H1 (cell line): ENCODE results near the gene OS9. TPM values are rescaled to one million over a fixed set of nuclear protein-coding genes. Genes with fewer than 3 reads are reported as not detected.
A peak's percentile ranks its signal among the peaks of the same experiment; 100 is the strongest.

ENCODE experiments used
- CTCF ChIA-PET: fragments of 300-600 bp; sonication (Branson Sonifier 250); formaldehyde crosslinking; loops from one replicate; lab custom pipeline; 2021; ENCODE audit not compliant: partially characterized antibody; lab: Charles Lee
- POLR2A ChIA-PET: fragments of 300-600 bp; sonication (Branson Sonifier 250); formaldehyde crosslinking; loops from one replicate; lab custom pipeline; 2021; ENCODE audit warnings: inconsistent platforms; ENCODE audit not compliant: partially characterized antibody; lab: Charles Lee
- DNase-seq, 2 experiments: peaks; one replicate each; pipeline versions ENCODE4 v3.0.0 to v3.0.0-alpha.2; 2010 to 2022; ENCODE audit warnings: low spot score in 2 of 2, low read depth in 1 of 2, mixed read lengths in 1 of 2
- FAIRE-seq: peaks from 2 replicates; lab custom pipeline; 2011; peaks lifted over from hg19 to GRCh38; lab: Jason Lieb, UNC
- H2AFZ ChIP-seq: 2 replicates; pipeline ENCODE4 v1.8.1; 2012; ENCODE audit warnings: low read length, inconsistent platforms
- H2AK5ac ChIP-seq: 2 replicates; pipeline ENCODE4 v1.6.1; 2013; ENCODE audit warnings: low read depth, low read length
- H2BK120ac ChIP-seq: replicated peaks from 2 replicates; pipeline ENCODE3; 2013; ENCODE audit warnings: low read depth, low read length, inconsistent platforms
- H2BK12ac ChIP-seq: 2 replicates; pipeline ENCODE4 v1.6.1; 2013; ENCODE audit warnings: low read depth, low read length
- H2BK15ac ChIP-seq: 2 replicates; pipeline ENCODE4 v1.6.1; 2013; ENCODE audit warnings: low read length
- H2BK20ac ChIP-seq: 2 replicates; pipeline ENCODE4 v1.6.1; 2013; ENCODE audit warnings: low read length
- H2BK5ac ChIP-seq: 2 replicates; pipeline ENCODE4 v1.6.1; 2013; ENCODE audit warnings: low read depth, low read length
- H3K14ac ChIP-seq: 2 replicates; pipeline ENCODE4 v1.6.1; 2013; ENCODE audit warnings: inconsistent platforms; ENCODE audit not compliant: insufficient read length
- H3K18ac ChIP-seq: 2 replicates; pipeline ENCODE4 v1.6.1; 2013; ENCODE audit warnings: low read length; ENCODE audit errors: extremely low read depth
- H3K23ac ChIP-seq: 2 replicates; pipeline ENCODE4 v1.6.1; 2013; ENCODE audit warnings: inconsistent platforms; ENCODE audit not compliant: insufficient read length
- H3K23me2 ChIP-seq: 2 replicates; pipeline ENCODE4 v1.6.1; 2013; ENCODE audit warnings: low read depth, low read length
- H3K27ac ChIP-seq: 2 replicates; pipeline ENCODE4 v1.6.1; 2011; ENCODE audit warnings: low read depth, low read length, inconsistent platforms
- H3K27me3 ChIP-seq, 4 experiments: replicated peaks in 1 of 4; 1 replicate in 1 of 4; 2 replicates in 3 of 4; pipeline versions ENCODE4 v1.6.1 to v1.8.1; 2011 to 2013; ENCODE audit warnings: low read length in 3 of 4, mild to moderate bottlenecking in 3 of 4, inconsistent platforms in 2 of 4, mixed read lengths in 2 of 4, moderate library complexity in 1 of 4; ENCODE audit not compliant: control insufficient read depth in 3 of 4, insufficient read depth in 3 of 4; ENCODE audit errors: extremely low read depth in 1 of 4
- H3K36me3 ChIP-seq, 4 experiments: 2 replicates each; pipeline versions ENCODE4 v1.6.1 to v1.8.1; 2011 to 2013; ENCODE audit warnings: mild to moderate bottlenecking in 4 of 4, low read length in 3 of 4, moderate library complexity in 2 of 4, control low read depth in 1 of 4, inconsistent platforms in 1 of 4; ENCODE audit not compliant: insufficient read depth in 4 of 4, control insufficient read depth in 2 of 4
- H3K4ac ChIP-seq: replicated peaks from 2 replicates; pipeline ENCODE3; 2013; ENCODE audit warnings: low read length, low read depth, mixed read lengths, inconsistent platforms; ENCODE audit not compliant: insufficient read length
- H3K4me1 ChIP-seq, 4 experiments: replicated peaks in 1 of 4; 1 replicate in 1 of 4; 2 replicates in 3 of 4; pipeline versions ENCODE4 v1.6.1 to v1.8.1; 2011 to 2013; ENCODE audit warnings: low read length in 3 of 4, inconsistent platforms in 2 of 4, mixed read lengths in 1 of 4; ENCODE audit not compliant: insufficient read depth in 4 of 4, control insufficient read depth in 3 of 4
- H3K4me2 ChIP-seq, 2 experiments: 2 replicates each; pipeline versions ENCODE4 v1.6.1 to v1.8.1; 2011 to 2013; ENCODE audit warnings: low read depth in 2 of 2, low read length in 2 of 2, control low read depth in 1 of 2, inconsistent platforms in 1 of 2, mild to moderate bottlenecking in 1 of 2; ENCODE audit not compliant: insufficient read depth in 1 of 2
- H3K4me3 ChIP-seq, 4 experiments: fragments of 200-600, 300-600 bp in 1 of 4; sonication (generic), shearing (Covaris generic), sonication (Bioruptor Twin) in 1 of 4; 2 replicates each; pipeline versions ENCODE4 v1.5.1 to v1.8.1; 2011 to 2016; ENCODE audit warnings: low read length in 4 of 4, low read depth in 3 of 4, control low read depth in 2 of 4, inconsistent platforms in 2 of 4, mild to moderate bottlenecking in 2 of 4, mixed read lengths in 1 of 4, moderate library complexity in 1 of 4; ENCODE audit not compliant: insufficient read depth in 2 of 4; ENCODE audit errors: extremely low read depth in 1 of 4
- H3K56ac ChIP-seq: replicated peaks from 2 replicates; pipeline ENCODE3; 2013; ENCODE audit warnings: low read depth, mild to moderate bottlenecking, mixed read lengths, low read length, inconsistent platforms; ENCODE audit not compliant: insufficient read length
- H3K79me1 ChIP-seq: 2 replicates; pipeline ENCODE4 v1.6.1; 2013; ENCODE audit warnings: low read depth, low read length, control low read depth
- H3K79me2 ChIP-seq, 2 experiments: 2 replicates each; pipeline versions ENCODE4 v1.6.1 to v1.8.1; 2012 to 2013; ENCODE audit warnings: low read length in 2 of 2, mild to moderate bottlenecking in 2 of 2, inconsistent platforms in 1 of 2; ENCODE audit not compliant: insufficient read depth in 2 of 2, control insufficient read depth in 1 of 2
- H3K9ac ChIP-seq, 4 experiments: replicated peaks in 1 of 4; 1 replicate in 1 of 4; 2 replicates in 3 of 4; pipeline versions ENCODE4 v1.6.1 to v1.8.1; 2011 to 2013; ENCODE audit warnings: low read depth in 3 of 4, low read length in 3 of 4, control low read depth in 2 of 4, mild to moderate bottlenecking in 2 of 4, moderate library complexity in 2 of 4, inconsistent platforms in 1 of 4; ENCODE audit errors: extremely low read depth in 1 of 4
- H3K9me3 ChIP-seq, 2 experiments: 2 replicates each; pipeline versions ENCODE4 v1.6.1 to v1.8.1; 2012 to 2013; ENCODE audit warnings: mild to moderate bottlenecking in 2 of 2, moderate library complexity in 2 of 2, control low read depth in 1 of 2, inconsistent platforms in 1 of 2, low read depth in 1 of 2, low read length in 1 of 2, mixed read lengths in 1 of 2; ENCODE audit not compliant: insufficient read depth in 2 of 2
- H4K20me1 ChIP-seq, 2 experiments: replicated peaks in 1 of 2; 2 replicates each; pipeline versions ENCODE3 to v1.8.1; 2011 to 2013; ENCODE audit warnings: inconsistent platforms in 2 of 2, low read length in 2 of 2, mild to moderate bottlenecking in 1 of 2; ENCODE audit not compliant: insufficient read depth in 2 of 2, control insufficient read depth in 1 of 2
- H4K5ac ChIP-seq: 2 replicates; pipeline ENCODE4 v1.6.1; 2013; ENCODE audit warnings: low read length, low read depth, mixed read lengths, inconsistent platforms; ENCODE audit not compliant: insufficient read length
- H4K8ac ChIP-seq: 2 replicates; pipeline ENCODE4 v1.8.0; 2013; ENCODE audit warnings: mild to moderate bottlenecking, moderate library complexity, low read length, inconsistent platforms; ENCODE audit not compliant: insufficient read depth; ENCODE audit errors: extremely low read depth
- H4K91ac ChIP-seq: replicated peaks from 2 replicates; pipeline ENCODE3; 2013; ENCODE audit warnings: low read length, mixed read lengths, inconsistent platforms; ENCODE audit not compliant: insufficient read length
- BACH1 ChIP-seq: IDR thresholded peaks from 2 replicates; pipeline ENCODE4 v1.6.1; 2012; ENCODE audit warnings: low read length, improper control_type of control experiment
- BRCA1 ChIP-seq: IDR thresholded peaks from 2 replicates; pipeline ENCODE4 v1.6.1; 2012; ENCODE audit warnings: low read depth, low read length, improper control_type of control experiment
- HDAC6 ChIP-seq: IDR thresholded peaks from one replicate; pipeline ENCODE4 v1.7.1; 2012; ENCODE audit warnings: low read depth, mild to moderate bottlenecking, inconsistent platforms, low read length, moderate library complexity
- JUN ChIP-seq: IDR thresholded peaks from 2 replicates; pipeline ENCODE4 v1.6.1; 2011; ENCODE audit warnings: low read depth, mild to moderate bottlenecking, improper control_type of control experiment, low read length
- NANOG ChIP-seq: IDR thresholded peaks from 2 replicates; pipeline ENCODE4 v1.6.1; 2011; ENCODE audit warnings: low read length, low read depth, mild to moderate bottlenecking, inconsistent platforms; ENCODE audit not compliant: insufficient read depth, poor library complexity, severe bottlenecking
- SAP30 ChIP-seq: fragments of 300-600 bp; sonication (generic); IDR thresholded peaks from 2 replicates; pipeline ENCODE4 v1.7.1; 2012; ENCODE audit warnings: low read length, moderate library complexity, mild to moderate bottlenecking, inconsistent platforms; ENCODE audit not compliant: insufficient read depth, insufficient replicate concordance
- TEAD4 ChIP-seq: IDR thresholded peaks from 2 replicates; pipeline ENCODE4 v1.6.1; 2012; ENCODE audit warnings: low read depth, low read length, inconsistent platforms, mixed read lengths
- ZNF274 ChIP-seq: IDR thresholded peaks from 2 replicates; pipeline ENCODE4 v1.7.0; 2012; ENCODE audit warnings: low read length, borderline replicate concordance; ENCODE audit errors: extremely low read depth
- WGBS, 2 experiments: shearing (Covaris generic) in 1 of 2; methylation state at CpG; one replicate each; pipeline versions ENCODE4 v1.1.6 to v1.1.7; 2013 to 2015; ENCODE audit warnings: low lambda C conversion rate in 2 of 2, mixed read lengths in 2 of 2, inconsistent platforms in 1 of 2, low coverage in 1 of 2, missing lambda C conversion rate in 1 of 2; ENCODE audit not compliant: insufficient replicate concordance in 2 of 2, insufficient coverage in 1 of 2, insufficient read length in 1 of 2; ENCODE audit errors: extremely low coverage in 1 of 2, missing lambda C conversion rate in 1 of 2; 5-methylcytosine and 5-hydroxymethylcytosine counted together
- polyA plus RNA-seq, 7 experiments: library from polyadenylated mRNA; depleted of rRNA in 3 of 7; stranded (reverse) in 5 of 7; unstranded in 2 of 7; fragments of >200 nt in 5 of 7; fragments of 200-250 nt in 2 of 7; gene quantifications; 1 replicate in 5 of 7; 2 replicates in 1 of 7; 4 replicates in 1 of 7; pipeline versions ENCODE4 v1.2.1 to v1.2.3, GENCODE V29; 2011 to 2013; ENCODE audit warnings: missing spikeins in 2 of 7, mixed read lengths in 2 of 7
- total RNA-seq: library from RNA; stranded (reverse); fragmentation: NEBNext Ultra II Directional; extraction: Animal tissue kit (Norgen Biotek cat#: 25700); gene quantifications from 2 replicates; pipeline ENCODE4 v1.2.1, GENCODE V29; 2021
- TF ChIP-seq, protein P1 (sequence below): IDR thresholded peaks from 2 replicates; pipeline ENCODE4 v1.6.1; 2012; ENCODE audit warnings: inconsistent platforms

OS9 gene
- total and polyA plus RNA-seq, 2 of the 8 experiments (the other 6 are each of a cell fraction or from before 2014, with no cell fraction given), result 71.0 to 108 TPM

DNA sequence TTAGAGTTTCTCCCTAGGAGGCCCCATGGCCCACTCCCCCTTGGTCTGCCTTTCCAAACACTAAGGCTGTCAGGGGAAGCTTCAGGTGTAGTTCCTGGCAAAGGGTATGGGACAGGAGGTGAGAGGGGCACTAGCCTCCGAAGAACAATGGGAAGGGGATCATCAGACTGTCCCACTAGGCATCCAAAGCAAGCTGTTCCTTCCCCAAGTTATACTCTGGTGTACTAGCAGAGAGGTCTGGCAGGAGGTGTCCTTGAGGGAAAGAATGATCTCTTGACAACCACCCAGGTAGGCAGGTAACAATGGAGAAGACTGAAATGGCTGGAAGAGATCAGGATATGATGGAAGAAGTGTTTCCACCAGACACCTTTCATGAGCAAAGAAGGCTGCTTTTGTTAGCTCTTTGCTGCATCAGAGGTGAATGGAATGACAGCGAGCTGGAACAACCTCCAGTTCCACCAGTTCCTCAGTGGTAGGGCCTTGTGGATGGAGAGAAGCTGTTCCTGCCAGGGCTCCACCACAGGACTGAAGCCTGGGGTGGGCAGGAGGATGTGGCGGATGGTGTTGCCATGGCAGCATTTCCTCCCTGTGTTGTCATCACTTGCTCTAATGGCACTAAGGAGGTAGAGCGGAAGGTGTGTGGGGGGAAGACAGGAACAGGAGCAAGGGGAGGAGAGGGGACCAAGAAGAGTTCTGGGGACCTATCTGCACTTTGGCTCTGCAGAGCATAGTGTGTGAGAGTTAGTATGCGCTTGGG, 46.9 kb downstream of the OS9 start:
- no peak overlapping the region for H2BK20ac ChIP-seq
- peaks cover 0 to 6% (median under 1%) of the 10 kb centered on the region in 4 experiments; a peak in 2 of 8 replicates for H3K36me3 ChIP-seq
- DNase-seq (no peak), FAIRE-seq (no peak)
- no peak overlapping the region; a peak in 1 of 4 replicates for H3K4me2 ChIP-seq
- peaks cover 6% of the 10 kb centered on the region for H3K23me2 ChIP-seq
- no peak overlapping the region for H3K56ac ChIP-seq
- H3K79me2 ChIP-seq, result no peaks in the 10 kb centered on the region
- no peak overlapping the region for H3K4me3 ChIP-seq
- no peak overlapping the region for H2BK5ac ChIP-seq
- CTCF ChIA-PET, result interaction anchor here (1.0 to 11.2 kb wide), 10 partner anchors 8 to 149 kb away, joined by 3 to 149 read pairs (median 6); partner anchors contain the start of gene B4GALNT1
- TF ChIP-seq BRCA1 (no peak), NANOG (no peak), BACH1 (no peak), JUN (no peak), SAP30 (no peak), HDAC6 (no peak), ZNF274 (no peak), TEAD4 (no peak)
- TF ChIP-seq, protein P1, sequence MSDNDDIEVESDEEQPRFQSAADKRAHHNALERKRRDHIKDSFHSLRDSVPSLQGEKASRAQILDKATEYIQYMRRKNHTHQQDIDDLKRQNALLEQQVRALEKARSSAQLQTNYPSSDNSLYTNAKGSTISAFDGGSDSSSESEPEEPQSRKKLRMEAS, result no peak
- H3K23ac ChIP-seq, result no peak overlapping the region
- no peak overlapping the region for H2BK120ac ChIP-seq
- H3K9ac ChIP-seq, result no peak overlapping the region
- peak overlapping the region; percentile 62; the same call in 1 of the 2 replicates for H2BK15ac ChIP-seq
- no peak overlapping the region for H4K91ac ChIP-seq
- 85% methylated on average over 5 of the region's 5 CpGs; no CpG with 5 or more reads in 1 of the 2 experiments for WGBS, 2 experiments
- peaks cover 0 to 7% of the 10 kb centered on the region in 2 experiments for H4K20me1 ChIP-seq
- H3K4ac ChIP-seq, result no peak overlapping the region
- H4K8ac ChIP-seq, result no peak overlapping the region
- peaks cover 5% of the 10 kb centered on the region for H3K79me1 ChIP-seq
- H4K5ac ChIP-seq, result no peak overlapping the region
- no peak overlapping the region for H2AFZ ChIP-seq
- peaks cover 0 to 28% (median 13%) of the 10 kb centered on the region in 4 experiments; a peak in 6 of 7 replicates for H3K4me1 ChIP-seq
- H3K27ac ChIP-seq, result no peak overlapping the region
- no peak overlapping the region for H2AK5ac ChIP-seq
- H3K14ac ChIP-seq, result no peak overlapping the region
- H3K27me3 ChIP-seq, result peaks cover 36 to 60% (median 55%) of the 10 kb centered on the region in 4 experiments
- H3K18ac ChIP-seq, result no peak overlapping the region
- no peak overlapping the region; the same call in 1 of the 2 replicates for H2BK12ac ChIP-seq
- H3K9me3 ChIP-seq, result no peaks in the 10 kb centered on the region; a peak in 1 of 4 replicates
- POLR2A ChIA-PET, result interaction anchor here (0.9 to 3.9 kb wide), 7 partner anchors 8 to 121 kb away, joined by 3 to 25 read pairs (median 4); partner anchors contain the start of genes CDK4, EEF1AKMT3 and METTL1
